ENCODE data around the gene TSG101. TPM values are rescaled to one million over a fixed set of nuclear protein-coding genes. Genes with fewer than 3 reads are reported as not detected.

TSG101 gene
- polyA plus RNA-seq, 3 donors = 33.9 to 49.2 (median 43.5) TPM

GRCh38 chr11:18498039-18498438, 28.7 kb downstream of the TSG101 start:
- H3K27ac ChIP-seq (ENCODE audit: low read depth, low read length) = no peak overlapping the region
- WGBS, 3 donors = 83 to 95% (median 83%) methylated on average over 1 of the region's 1 CpG

DNA sequence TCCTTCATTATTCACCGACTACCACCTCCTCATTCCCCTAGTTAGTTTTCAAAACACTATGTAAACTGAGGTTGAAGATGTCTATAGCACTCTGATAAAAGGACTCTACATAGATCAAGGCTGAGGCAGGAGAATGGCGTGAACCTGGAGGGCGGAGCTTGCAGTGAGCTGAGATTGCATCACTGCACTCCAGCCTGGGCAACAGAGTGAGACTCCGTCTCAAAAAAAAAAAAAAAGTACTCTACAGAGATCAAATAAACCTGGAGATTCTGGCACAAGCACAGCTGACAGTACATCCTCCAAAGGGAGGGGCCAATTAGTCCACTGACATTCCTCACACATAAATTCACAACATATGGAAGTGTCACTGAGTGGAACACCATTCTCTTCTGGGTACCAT, 31.0 kb downstream of the TSG101 start:
- no peak overlapping the region for H3K27ac ChIP-seq (ENCODE audit: low read depth, low read length)
- WGBS, 3 donors = 89 to 96% (median 92%) methylated on average over 4 of the region's 4 CpGs

- H3K27ac ChIP-seq (ENCODE audit: low read depth, low read length) = no peak overlapping the region
These were observed 31.5 kb downstream of the TSG101 start for GRCh38 chr11:18495271-18495670.

DNA sequence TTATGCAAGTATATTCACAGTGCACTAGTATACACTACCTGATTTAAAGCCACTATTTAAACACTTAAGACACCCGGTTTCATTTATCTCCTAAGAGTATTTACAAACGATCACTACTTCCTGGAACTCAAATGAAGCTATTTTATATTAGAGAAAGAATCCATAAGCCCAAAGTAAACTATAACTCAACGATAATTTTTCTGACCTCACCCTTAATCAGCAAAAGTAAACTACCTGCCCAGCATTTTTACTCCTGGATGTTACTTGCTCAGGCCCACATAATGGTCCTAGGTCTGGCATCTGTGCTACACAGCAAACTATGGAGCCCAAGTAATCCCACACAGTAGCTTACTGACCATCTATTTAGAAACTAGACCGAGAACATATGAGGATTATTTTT, 33.4 kb downstream of the TSG101 start:
- H3K27ac ChIP-seq (ENCODE audit: low read depth, low read length) = no peak overlapping the region
- WGBS, 3 donors = 43 to 90% (median 85%) methylated on average over 4 of the region's 4 CpGs

DNA sequence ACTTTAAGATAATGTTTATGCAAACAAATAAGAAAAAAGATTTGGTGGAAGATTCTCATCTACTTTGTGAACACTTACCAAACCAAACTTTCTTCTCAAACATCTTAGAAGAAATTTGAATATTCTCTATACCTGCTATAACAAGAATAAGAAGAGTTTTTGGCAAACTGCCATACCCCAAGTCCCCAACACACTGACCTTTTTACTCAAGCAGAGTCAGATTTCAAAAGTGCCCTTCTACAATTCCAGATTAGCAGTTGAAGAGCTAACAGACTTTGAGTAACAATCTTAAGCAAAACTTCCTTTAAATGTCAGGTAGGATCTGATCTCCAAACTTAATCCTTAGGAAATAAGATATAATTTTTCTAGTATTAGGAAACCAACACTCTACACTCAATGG, 33.9 kb downstream of the TSG101 start:
- H3K27ac ChIP-seq (ENCODE audit: low read depth, low read length) = no peak overlapping the region

GRCh38 chr11:18491924-18492323, 34.8 kb downstream of the TSG101 start:
- 90 to 99% (median 93%) methylated on average over 2 of the region's 2 CpGs for WGBS, 3 donors
- no peak overlapping the region for H3K27ac ChIP-seq (ENCODE audit: low read depth, low read length)

DNA sequence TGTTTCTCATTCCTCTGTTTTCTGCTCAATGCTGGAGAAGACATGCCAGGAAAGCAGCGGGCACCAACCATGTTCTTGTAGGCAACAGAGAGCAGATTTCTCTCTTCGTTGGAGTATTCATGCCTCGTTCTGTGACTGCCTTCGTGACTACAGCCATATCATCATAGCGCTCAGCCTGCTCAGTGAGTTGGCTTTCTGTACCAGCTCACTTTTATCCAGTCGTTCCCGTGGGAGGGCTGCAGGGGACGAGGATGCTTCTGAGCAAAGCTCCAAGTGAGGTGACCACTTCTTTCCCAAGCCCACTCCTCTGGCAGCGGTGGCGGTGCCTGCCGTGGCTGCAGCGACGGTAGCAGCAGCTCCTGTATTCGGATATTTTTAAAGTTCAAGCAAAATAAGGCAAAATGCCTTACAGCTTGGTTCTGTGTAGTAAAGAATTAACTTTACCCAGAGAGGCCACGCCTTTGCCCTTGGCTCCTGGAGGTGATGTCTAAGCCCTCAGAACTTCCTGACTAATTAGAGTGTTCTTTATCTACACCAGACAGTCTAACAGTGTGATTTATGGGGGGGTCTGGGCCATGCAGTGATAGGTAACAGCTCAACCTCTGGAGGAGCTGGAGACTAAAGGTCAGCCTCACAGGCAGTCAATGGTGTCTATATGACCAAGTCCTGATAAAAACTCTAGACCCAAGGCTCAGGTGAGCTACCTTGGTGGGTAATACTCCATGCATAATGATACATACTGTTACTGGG, 35.8 kb downstream of the TSG101 start:
- WGBS, 3 donors = 90 to 95% (median 92%) methylated on average over 15 of the region's 15 CpGs
- H3K27ac ChIP-seq (ENCODE audit: low read depth, low read length) = no peak overlapping the region

DNA sequence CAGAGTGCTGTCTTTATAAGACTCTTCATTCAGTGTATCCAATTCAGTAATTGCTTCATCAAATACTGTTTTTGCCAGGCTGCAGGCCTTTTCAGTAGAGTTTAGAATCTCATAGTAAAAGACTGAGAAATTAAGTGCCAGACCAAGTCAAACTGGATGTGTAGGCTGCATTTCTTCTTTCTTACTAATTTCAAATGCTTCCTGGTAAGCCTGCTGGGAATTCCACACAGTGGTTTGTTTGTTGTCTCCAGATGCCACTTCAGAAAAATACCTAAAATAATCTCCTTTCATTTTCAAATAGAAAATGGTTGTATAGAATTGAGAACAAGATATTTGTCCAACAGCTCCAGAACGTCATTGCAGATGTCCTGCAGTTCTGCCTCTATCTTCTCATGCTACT, 36.4 kb downstream of the TSG101 start:
- 83 to 89% (median 85%) methylated on average over 1 of the region's 1 CpG for WGBS, 3 donors
- H3K27ac ChIP-seq (ENCODE audit: low read depth, low read length) = no peak overlapping the region

- H3K27ac ChIP-seq (ENCODE audit: low read depth, low read length) = no peak overlapping the region
- 96 to 97% (median 97%) methylated on average over 8 of the region's 8 CpGs for WGBS, 3 donors
These were observed 40.7 kb downstream of the TSG101 start for GRCh38 chr11:18485913-18486528.

DNA sequence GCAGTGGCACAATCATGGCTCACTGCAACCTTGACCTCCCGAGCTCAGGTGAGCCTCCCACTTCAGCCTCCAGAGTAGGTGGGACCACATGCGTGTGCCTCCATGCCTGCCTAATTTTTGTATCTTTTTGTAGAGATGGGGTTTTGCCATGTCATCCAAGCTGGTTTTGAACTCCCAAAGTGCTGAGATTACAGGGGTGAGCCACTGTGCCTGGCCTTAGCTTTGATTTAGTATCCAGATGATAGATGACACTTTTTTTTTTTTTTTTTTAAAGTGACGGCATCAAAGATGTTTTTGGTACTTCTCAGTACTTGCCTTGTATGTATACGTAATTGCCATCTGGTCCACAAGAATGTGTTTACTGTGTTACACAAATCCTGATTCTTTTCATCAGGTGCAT, 47.7 kb downstream of the TSG101 start:
- no peak overlapping the region for H3K27ac ChIP-seq (ENCODE audit: low read depth, low read length)
- 97% methylated on average over 4 of the region's 4 CpGs for WGBS, 3 donors

DNA sequence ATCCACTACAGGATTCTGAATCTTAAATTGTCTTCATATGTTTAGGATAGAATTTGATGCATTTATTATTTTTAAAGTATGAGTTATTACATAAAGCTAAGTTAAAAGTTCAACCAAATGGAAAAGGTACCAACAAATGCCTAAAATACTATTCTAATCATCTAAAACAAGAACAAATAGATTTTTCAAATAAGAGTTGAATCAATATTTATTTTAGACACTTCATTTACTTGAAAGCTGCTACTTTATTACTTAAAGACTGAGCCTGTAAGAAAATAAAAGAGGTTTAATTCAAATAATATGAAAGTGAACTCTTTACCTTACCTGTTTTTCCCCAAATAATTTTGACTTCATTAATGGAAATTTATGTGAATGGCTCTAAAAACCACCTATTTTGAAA, 54.2 kb downstream of the TSG101 start:
- H3K27ac ChIP-seq (ENCODE audit: low read depth, low read length) = no peak overlapping the region

DNA sequence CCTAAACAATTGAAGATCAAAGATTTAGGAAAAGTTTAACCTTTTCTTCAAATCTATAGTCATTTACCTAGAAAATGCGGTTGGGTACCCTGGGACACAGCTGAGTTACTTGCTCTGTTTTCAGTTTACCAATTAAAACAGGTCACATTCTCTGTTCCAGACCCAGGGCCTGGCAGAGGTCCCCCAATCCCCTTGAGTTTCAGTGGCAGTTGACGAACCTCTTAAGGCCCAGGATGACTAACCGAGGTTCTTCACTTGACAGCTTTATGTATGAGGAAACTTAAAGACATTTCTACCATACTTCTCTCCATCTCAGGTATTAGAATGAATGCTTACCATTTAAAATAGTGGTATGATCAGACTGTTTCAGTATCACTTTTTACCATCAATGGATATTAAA, 54.7 kb downstream of the TSG101 start:
- H3K27ac ChIP-seq (ENCODE audit: low read depth, low read length) = no peak overlapping the region
- WGBS, 3 donors = 94 to 98% (median 94%) methylated on average over 3 of the region's 3 CpGs

DNA sequence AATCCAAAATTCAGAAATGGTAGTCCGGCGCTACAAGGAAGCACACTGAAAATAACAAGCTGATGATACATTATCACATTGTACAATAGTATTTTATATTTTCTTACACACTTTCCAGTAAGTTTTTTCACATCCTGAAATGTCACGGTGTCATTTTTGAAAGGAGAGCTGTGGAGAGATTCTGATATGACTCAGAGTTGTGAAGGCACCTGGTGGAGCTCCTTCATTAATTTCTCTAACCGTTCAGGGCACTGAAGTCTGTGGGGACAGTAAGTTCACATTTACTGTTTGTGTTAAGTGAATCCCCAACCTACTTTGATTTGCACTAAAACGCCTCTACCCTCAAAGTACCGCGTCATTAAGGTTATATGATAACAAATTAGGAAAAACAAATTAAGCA, 57.8 kb downstream of the TSG101 start:
- H3K27ac ChIP-seq (ENCODE audit: low read depth, low read length) = no peak overlapping the region
- 89 to 92% (median 89%) methylated on average over 7 of the region's 7 CpGs for WGBS, 3 donors

GRCh38 chr11:18468059-18468458, 58.7 kb downstream of the TSG101 start:
- WGBS, 3 donors = 99 to 100% (median 100%) methylated on average over 2 of the region's 2 CpGs

GRCh38 chr11:18466402-18466801, 60.3 kb downstream of the TSG101 start:
- 88 to 98% (median 94%) methylated on average over 2 of the region's 2 CpGs for WGBS, 3 donors
- no peak overlapping the region for H3K27ac ChIP-seq (ENCODE audit: low read depth, low read length)

More at GRCh38 chr11:18468059-18468458, 58.7 kb downstream of the TSG101 start:
- no peak overlapping the region for H3K27ac ChIP-seq (ENCODE audit: low read depth, low read length)

DNA sequence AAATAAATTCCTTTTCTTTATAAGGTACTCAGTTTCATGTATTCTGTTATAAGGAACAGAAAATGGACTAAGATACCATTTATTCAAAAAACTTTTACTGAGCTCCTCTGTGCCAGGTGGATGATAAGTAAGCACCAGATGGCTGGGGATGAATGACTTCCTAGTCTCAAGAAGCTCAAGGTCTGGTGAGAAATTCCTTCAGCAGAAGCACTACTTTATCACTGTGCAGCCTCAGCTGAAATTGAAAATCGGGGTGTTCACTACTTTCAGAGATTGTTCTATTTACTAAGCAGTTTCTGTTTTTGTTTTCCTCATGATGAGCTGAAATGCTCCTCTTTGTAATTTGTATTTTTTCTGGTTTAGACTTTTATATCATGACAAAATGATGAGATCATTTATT, 63.3 kb downstream of the TSG101 start:
- no peak overlapping the region for H3K27ac ChIP-seq (ENCODE audit: low read depth, low read length)
- 83 to 88% (median 87%) methylated on average over 1 of the region's 1 CpG for WGBS, 3 donors

- WGBS, 3 donors = 95 to 99% (median 99%) methylated on average over 6 of the region's 6 CpGs
- no peak overlapping the region for H3K27ac ChIP-seq (ENCODE audit: low read depth, low read length)
These were observed 64.8 kb downstream of the TSG101 start for GRCh38 chr11:18461909-18462308.

GRCh38 chr11:18459634-18460033, 67.1 kb downstream of the TSG101 start:
- 91% methylated on average over 4 of the region's 4 CpGs for WGBS, 3 donors
- H3K27ac ChIP-seq (ENCODE audit: low read depth, low read length) = no peak overlapping the region

DNA sequence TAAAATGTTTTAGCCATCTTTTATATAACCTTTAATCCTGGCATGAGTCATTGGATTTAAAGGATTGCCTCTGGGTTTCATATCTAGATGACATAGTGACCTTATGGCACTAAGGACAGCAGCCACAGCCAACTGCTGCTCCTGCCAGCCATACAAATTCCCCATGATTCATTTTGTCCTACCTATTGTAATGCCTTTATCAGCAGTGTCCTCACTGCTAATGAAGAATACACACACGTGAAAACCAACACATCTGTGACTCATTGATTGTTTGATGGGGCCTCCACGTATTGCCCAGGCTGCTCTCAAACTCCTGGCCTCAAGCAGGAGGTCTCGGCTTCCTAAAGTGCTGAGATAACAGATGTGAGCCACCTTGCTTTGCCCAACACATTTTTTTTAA, 69.3 kb downstream of the TSG101 start:
- no peak overlapping the region for H3K27ac ChIP-seq (ENCODE audit: low read depth, low read length)
- WGBS, 3 donors = 20 to 59% (median 58%) methylated on average over 3 of the region's 3 CpGs

GRCh38 chr11:18455686-18456372, 70.9 kb downstream of the TSG101 start, which contains the start of gene LDHAL6A:
TSS of gene LDHAL6A (plus strand) at chr11:18455856. CDS start at chr11:18456681, 825 bp downstream.
- H3K27ac ChIP-seq (ENCODE audit: low read depth, low read length) = no peak within 1 kb of the TSS
- 46 to 60% (median 58%) methylated on average over 41 to 47 of the region's 47 CpGs for WGBS, 3 donors

Measured in adipose tissue (tissue), 3 donors.